Esophagus muscularis mucosa (tissue), 4 donors: Measurements from ENCODE around the gene LIMS1. TPM values are rescaled to one million over a fixed set of nuclear protein-coding genes. Genes with fewer than 3 reads are reported as not detected.

ENCODE experiments used
- DNase-seq: peaks from one replicate; pipeline ENCODE4 v3.0.0-alpha.2; 2017; ENCODE audit errors: extremely low spot score
- H3K27ac ChIP-seq, 4 donors: fragments of 200-600 bp; sonication (generic); replicated peaks in 1 of 4; 1 replicate in 3 of 4; 2 replicates in 1 of 4; pipeline ENCODE4 v1.5.1; 2016 to 2019; ENCODE audit warnings: mild to moderate bottlenecking in 1 of 4
- H3K27me3 ChIP-seq, 4 donors: fragments of 200-600 bp; sonication (generic); one replicate each; pipeline versions ENCODE4 v1.5.1 to v1.6.0; 2016 to 2019
- H3K36me3 ChIP-seq, 4 donors: fragments of 200-600 bp; sonication (generic); one replicate each; pipeline ENCODE4 v1.5.1; 2016 to 2019
- H3K4me1 ChIP-seq, 4 donors: fragments of 200-600 bp; sonication (generic); one replicate each; pipeline ENCODE4 v1.5.1; 2016 to 2019
- H3K4me3 ChIP-seq, 4 donors: fragments of 200-600 bp; sonication (generic); 1 replicate in 2 of 4; 2 replicates in 2 of 4; pipeline ENCODE4 v1.5.1; 2016 to 2019; ENCODE audit warnings: mild to moderate bottlenecking in 4 of 4, moderate library complexity in 1 of 4
- H3K9me3 ChIP-seq, 4 donors: fragments of 200-600 bp; sonication (generic); 1 replicate in 3 of 4; 2 replicates in 1 of 4; pipeline ENCODE4 v1.5.1; 2016 to 2019
- CTCF ChIP-seq, 3 experiments: fragments of 200-600 bp in 2 of 3; fragments of 450-650 bp in 1 of 3; sonication (generic) in 2 of 3; IDR thresholded peaks; one replicate each; pipeline ENCODE4 v1.5.1; 2017 to 2019; ENCODE audit warnings: antibody characterized with exemption in 3 of 3, mild to moderate bottlenecking in 2 of 3, moderate library complexity in 1 of 3
- EP300 ChIP-seq: sonication (generic); formaldehyde crosslinking; IDR thresholded peaks from one replicate; pipeline ENCODE4 v1.6.1; 2017; ENCODE audit warnings: antibody characterized with exemption
- POLR2A ChIP-seq: fragments of 450-650 bp; IDR thresholded peaks from one replicate; pipeline ENCODE4 v1.6.1; 2017; ENCODE audit warnings: antibody characterized with exemption, moderate library complexity, mild to moderate bottlenecking, low read depth
- POLR2AphosphoS5 ChIP-seq, 2 donors: sonication (generic); formaldehyde crosslinking; IDR thresholded peaks; one replicate each; pipeline ENCODE4 v1.6.1; 2017; ENCODE audit warnings: antibody characterized with exemption in 2 of 2
- WGBS: methylation state at CpG from one replicate; pipeline ENCODE4 v1.1.5; 2018; 5-methylcytosine and 5-hydroxymethylcytosine counted together
- intact Hi-C: fragments of 100-400 bp; cut with DNase I; formaldehyde crosslinking; loops from one replicate; pipeline ENCODE4 v1.15.1; 2023
- total RNA-seq, 4 donors: library from RNA; depleted of rRNA; stranded (reverse); fragments of >200 nt; gene quantifications; one replicate each; pipeline versions ENCODE4 v1.1.0 to v1.2.1, GENCODE V29; 2016

The LIMS1 gene
- total RNA-seq, 4 donors from 2014 or later: 71.0 to 141 (median 123) TPM

- H3K36me3 ChIP-seq: no peaks in the 10 kb centered on the region
- H3K27me3 ChIP-seq: no peaks in the 10 kb centered on the region
- 88% methylated on average over 5 of the region's 5 CpGs for WGBS
- H3K27ac ChIP-seq: no peak overlapping the region
- no peak for DNase-seq
- H3K9me3 ChIP-seq: no peaks in the 10 kb centered on the region
- no peak overlapping the region for H3K4me3 ChIP-seq
- TF ChIP-seq EP300 (no peak), CTCF (IDR thresholded peaks at IDR 0.05) (no peak), POLR2AphosphoS5 (IDR thresholded peaks at IDR 0.05) (no peak), POLR2A (no peak)
- intact Hi-C loops: no loop called here
- peaks cover 10 to 72% (median 57%) of the 10 kb centered on the region in 4 donors for H3K4me1 ChIP-seq
Measured at GRCh38 chr2:108625186-108625827, 91.0 kb downstream of the LIMS1 start.

GRCh38 chr2:108625828-108626195, 91.5 kb downstream of the LIMS1 start:
- Histone ChIP-seq H3K27ac (no peak overlapping the region), H3K27me3 (no peaks in the 10 kb centered on the region), H3K4me3 (no peak overlapping the region), H3K36me3 (no peaks in the 10 kb centered on the region), H3K4me1 (peaks cover 5 to 70% (median 55%) of the 10 kb centered on the region in 4 donors), H3K9me3 (no peaks in the 10 kb centered on the region)
- no peak for DNase-seq
- TF ChIP-seq POLR2A (no peak), EP300 (no peak), CTCF (IDR thresholded peaks at IDR 0.05) (no peak), POLR2AphosphoS5 (IDR thresholded peaks at IDR 0.05) (no peak)
- 60% methylated on average over 2 of the region's 2 CpGs for WGBS
- intact Hi-C loops: no loop called here

- Histone ChIP-seq H3K27ac (no peak overlapping the region), H3K4me1 (peaks cover under 1 to 70% (median 55%) of the 10 kb centered on the region in 4 donors), H3K9me3 (no peaks in the 10 kb centered on the region), H3K36me3 (no peaks in the 10 kb centered on the region), H3K27me3 (no peaks in the 10 kb centered on the region), H3K4me3 (no peak overlapping the region)
- intact Hi-C loops: no loop called here
- DNase-seq: no peak
- 93% methylated on average over 2 of the region's 2 CpGs for WGBS
- TF ChIP-seq CTCF (IDR thresholded peaks at IDR 0.05) (no peak), POLR2A (no peak), EP300 (no peak), POLR2AphosphoS5 (IDR thresholded peaks at IDR 0.05) (no peak)
Measured at GRCh38 chr2:108626995-108627394, 92.7 kb downstream of the LIMS1 start.

DNA sequence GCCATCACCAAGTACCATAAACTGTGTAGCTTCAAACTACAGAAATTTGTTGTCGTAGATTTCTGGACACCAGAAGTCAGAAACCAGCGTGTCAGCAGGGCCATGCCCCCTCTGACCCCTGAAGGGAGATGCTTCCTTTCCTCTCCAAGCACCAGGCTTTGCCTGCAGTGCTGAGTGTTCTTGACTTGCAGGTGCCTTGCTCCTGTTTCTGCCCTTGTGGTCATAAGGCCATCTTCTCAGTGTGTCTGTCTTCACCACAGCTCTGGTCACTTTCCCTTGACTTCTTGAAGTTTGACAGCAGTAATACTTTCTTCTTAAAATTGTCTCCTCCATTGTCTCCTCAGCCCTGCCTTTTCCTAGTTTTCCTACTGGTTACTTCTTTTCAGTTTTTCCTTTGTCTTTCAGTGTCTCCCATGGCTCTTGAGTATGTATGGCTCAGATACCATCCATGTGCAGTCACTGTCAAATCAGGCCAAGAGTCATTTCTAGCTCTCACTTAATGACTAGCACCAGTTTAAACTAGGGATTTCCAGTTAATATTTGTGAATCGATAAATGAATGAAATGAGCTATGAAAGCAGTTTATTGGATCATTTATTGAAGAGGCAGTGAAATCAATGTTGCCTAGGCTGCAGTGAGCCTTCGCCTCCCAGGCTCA, 93.8 kb downstream of the LIMS1 start:
- H3K4me3 ChIP-seq: no peak overlapping the region
- TF ChIP-seq EP300: no peak
- 89% methylated on average over 4 of the region's 4 CpGs for WGBS
- intact Hi-C loops: no loop called here
- H3K9me3 ChIP-seq: no peaks in the 10 kb centered on the region
- H3K4me1 ChIP-seq: peaks cover 7 to 72% (median 58%) of the 10 kb centered on the region in 4 donors
- no peaks in the 10 kb centered on the region for H3K36me3 ChIP-seq
- H3K27me3 ChIP-seq: no peaks in the 10 kb centered on the region
- DNase-seq: no peak
- H3K27ac ChIP-seq: no peak overlapping the region

GRCh38 chr2:108628936-108629335, 94.7 kb downstream of the LIMS1 start:
- TF ChIP-seq POLR2A (no peak), EP300 (no peak), CTCF (IDR thresholded peaks at IDR 0.05) (no peak), POLR2AphosphoS5 (IDR thresholded peaks at IDR 0.05) (no peak)
- Histone ChIP-seq H3K36me3 (no peaks in the 10 kb centered on the region), H3K4me1 (peaks cover 16 to 72% (median 59%) of the 10 kb centered on the region in 4 donors), H3K27ac (no peak overlapping the region), H3K4me3 (no peak overlapping the region), H3K9me3 (no peaks in the 10 kb centered on the region), H3K27me3 (no peaks in the 10 kb centered on the region)
- intact Hi-C loops: no loop called here
- no peak for DNase-seq
- WGBS: 90% methylated on average over 6 of the region's 6 CpGs
